Gastroesophageal sphincter (tissue), 3 donors: Measurements from ENCODE around the gene DMKN.

Experiments
- EP300 ChIP-seq: sonication (generic); formaldehyde crosslinking; IDR thresholded peaks from one replicate; pipeline ENCODE4 v1.6.1; 2017; ENCODE audit warnings: antibody characterized with exemption, mild to moderate bottlenecking
- POLR2A ChIP-seq, 2 donors: fragments of 450-650 bp; IDR thresholded peaks; one replicate each; pipeline ENCODE4 v1.6.1; 2017; ENCODE audit warnings: antibody characterized with exemption in 2 of 2, mild to moderate bottlenecking in 2 of 2, moderate library complexity in 1 of 2
- POLR2AphosphoS5 ChIP-seq: sonication (generic); formaldehyde crosslinking; IDR thresholded peaks from one replicate; pipeline ENCODE4 v1.6.1; 2017; ENCODE audit warnings: antibody characterized with exemption
- TF ChIP-seq, protein P1 (sequence below), 4 experiments: fragments of 200-600 bp in 2 of 4; fragments of 450-650 bp in 2 of 4; sonication (generic) in 1 of 4; IDR thresholded peaks; one replicate each; pipeline ENCODE4 v1.5.1; 2017 to 2019; ENCODE audit warnings: antibody characterized with exemption in 4 of 4, mild to moderate bottlenecking in 2 of 4, moderate library complexity in 2 of 4

DNA sequence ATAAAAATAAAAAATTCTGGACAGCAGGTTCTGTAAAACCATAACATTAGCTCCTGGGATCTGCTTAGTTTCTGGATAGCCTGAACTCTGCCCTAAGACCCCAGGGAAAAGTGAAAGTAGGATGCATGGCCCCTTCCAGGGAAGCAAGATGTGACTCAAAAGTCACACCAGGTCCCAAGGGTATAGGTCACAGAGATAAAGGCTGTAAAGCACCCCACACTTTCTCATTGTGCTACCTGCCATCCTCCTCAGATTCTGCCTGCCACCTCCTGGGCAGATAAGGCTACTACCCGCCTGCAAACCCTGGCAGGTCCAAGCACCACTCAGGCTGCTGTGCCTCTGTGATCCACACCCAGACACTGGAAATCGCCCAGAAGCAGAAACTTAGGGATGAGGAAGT, 44.8 kb downstream of the DMKN start:
- TF ChIP-seq POLR2A (IDR thresholded peaks at IDR 0.05) (no peak), EP300 (no peak), POLR2AphosphoS5 (no peak)
- TF ChIP-seq, protein P1, sequence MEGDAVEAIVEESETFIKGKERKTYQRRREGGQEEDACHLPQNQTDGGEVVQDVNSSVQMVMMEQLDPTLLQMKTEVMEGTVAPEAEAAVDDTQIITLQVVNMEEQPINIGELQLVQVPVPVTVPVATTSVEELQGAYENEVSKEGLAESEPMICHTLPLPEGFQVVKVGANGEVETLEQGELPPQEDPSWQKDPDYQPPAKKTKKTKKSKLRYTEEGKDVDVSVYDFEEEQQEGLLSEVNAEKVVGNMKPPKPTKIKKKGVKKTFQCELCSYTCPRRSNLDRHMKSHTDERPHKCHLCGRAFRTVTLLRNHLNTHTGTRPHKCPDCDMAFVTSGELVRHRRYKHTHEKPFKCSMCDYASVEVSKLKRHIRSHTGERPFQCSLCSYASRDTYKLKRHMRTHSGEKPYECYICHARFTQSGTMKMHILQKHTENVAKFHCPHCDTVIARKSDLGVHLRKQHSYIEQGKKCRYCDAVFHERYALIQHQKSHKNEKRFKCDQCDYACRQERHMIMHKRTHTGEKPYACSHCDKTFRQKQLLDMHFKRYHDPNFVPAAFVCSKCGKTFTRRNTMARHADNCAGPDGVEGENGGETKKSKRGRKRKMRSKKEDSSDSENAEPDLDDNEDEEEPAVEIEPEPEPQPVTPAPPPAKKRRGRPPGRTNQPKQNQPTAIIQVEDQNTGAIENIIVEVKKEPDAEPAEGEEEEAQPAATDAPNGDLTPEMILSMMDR (IDR thresholded peaks at IDR 0.05), result peak in 2 of 4 experiments; percentile 27 to 45
